ENCODE measurements around the gene IFNGR1. TPM values are rescaled to one million over a fixed set of nuclear protein-coding genes. Genes with fewer than 3 reads are reported as not detected.

IFNGR1 gene
- total RNA-seq, 1 experiment from 2014 or later = 27.1 TPM

GRCh38 chr6:137261361-137261760 is 42.2 kb upstream of the IFNGR1 start:
- intact Hi-C loops (cut with micrococcal nuclease) = no loop called here
- H3K4me1 ChIP-seq (ENCODE audit: control insufficient read depth in 1 of 2, insufficient read depth in 2 of 2, low read length in 2 of 2) = no peaks in the 10 kb centered on the region
- no peaks in the 10 kb centered on the region for H4K20me1 ChIP-seq (ENCODE audit: insufficient read depth)
- no peak overlapping the region for H3K9ac ChIP-seq (ENCODE audit: low read length)
- no peak for ATAC-seq
- H3K4me2 ChIP-seq (ENCODE audit: low read length) = no peak overlapping the region
- RAD21 ChIA-PET (ENCODE audit: low non-redundant PET in 1 of 2, low total read pairs in 2 of 2, uncharacterized antibody in 2 of 2, unreplicated experiment in 2 of 2) = no interaction called here
- CTCF ChIA-PET = interaction anchor here (0.8 kb wide), 1 partner anchor 10 kb away, joined by 3 read pairs; no protein-coding TSS in a partner anchor
- no peaks in the 10 kb centered on the region for H3K79me2 ChIP-seq (ENCODE audit: insufficient read depth, low read length)
- no peaks in the 10 kb centered on the region for H3K9me2 ChIP-seq (ENCODE audit: insufficient read depth)
- no peak overlapping the region for H2AFZ ChIP-seq (ENCODE audit: low read depth, low read length, poor library complexity, severe bottlenecking)
- POLR2A ChIA-PET = no interaction called here
- no peaks in the 10 kb centered on the region for H3K36me3 ChIP-seq (ENCODE audit: control insufficient read depth in 1 of 2, insufficient read depth in 2 of 2, low read length in 2 of 2)
- no peaks in the 10 kb centered on the region for H3K27me3 ChIP-seq (ENCODE audit: insufficient read depth, low read length)
- no peak overlapping the region for H3K27ac ChIP-seq (ENCODE audit: low read depth, low read length)
- no peaks in the 10 kb centered on the region for H3K9me3 ChIP-seq (ENCODE audit: control insufficient read depth in 1 of 2, insufficient read depth in 1 of 2, low read depth in 1 of 2, low read length in 2 of 2)
- no peak overlapping the region for H3K4me3 ChIP-seq (replicated peaks in 1 of 2; ENCODE audit: low read depth in 1 of 2, low read length in 2 of 2)
- TF ChIP-seq POLR2AphosphoS5 (IDR thresholded peaks at IDR 0.05; ENCODE audit: low read depth, low read length) = no peak
- TF ChIP-seq REST (IDR thresholded peaks at IDR 0.05; ENCODE audit: low read depth) = no peak
- no peak for TF ChIP-seq SP1 (IDR thresholded peaks at IDR 0.05; ENCODE audit: low read depth)
- no peak for TF ChIP-seq POLR2A (IDR thresholded peaks at IDR 0.05; ENCODE audit: borderline replicate concordance, extremely low read depth, insufficient read depth, insufficient read length)
- no peak for TF ChIP-seq FOSL1 (IDR thresholded peaks at IDR 0.05; ENCODE audit: low read depth)
- TF ChIP-seq RAD21 (IDR thresholded peaks at IDR 0.05; ENCODE audit: low read depth) = no peak
- no peak for TF ChIP-seq EZH2 (IDR thresholded peaks at IDR 0.05)
- TF ChIP-seq ELF1 (IDR thresholded peaks at IDR 0.05; ENCODE audit: borderline replicate concordance, low read depth) = no peak
- no peak for TF ChIP-seq YY1 (IDR thresholded peaks at IDR 0.05; ENCODE audit: extremely low read depth, insufficient replicate concordance, low read depth, low read length)
- TF ChIP-seq JUND (IDR thresholded peaks at IDR 0.05) = no peak
- TF ChIP-seq SRF (IDR thresholded peaks at IDR 0.05; ENCODE audit: low read depth) = no peak
- TF ChIP-seq EGR1 (IDR thresholded peaks at IDR 0.05; ENCODE audit: low read depth) = no peak
- TF ChIP-seq SIN3A (IDR thresholded peaks at IDR 0.05; ENCODE audit: low read depth) = no peak
- no peak for TF ChIP-seq MAX (IDR thresholded peaks at IDR 0.05)
- no peak for TF ChIP-seq ATF3 (IDR thresholded peaks at IDR 0.05)
- DNase-seq (ENCODE audit: low read depth, low spot score) = no peak
- no TSS peak for BruUV-seq (replicated peaks)

Data from HCT116 (cell line).